Activated gamma-delta T cell (primary cell): Measurements from ENCODE around the gene PTPRN2.
"Not testable (repeated sequence)": the region's sequence is repeated elsewhere in the genome, so short reads cannot be mapped to it uniquely, and the experiment has no call there.

Experiments
- DNase-seq: peaks from one replicate; lab custom pipeline; 2025; lab: John Stamatoyannopoulos, UW

PTPRN2 gene

GRCh38 chr7:157949711-157950110, 637.9 kb downstream of the PTPRN2 start:
- no peak for DNase-seq

GRCh38 chr7:157947504-157947903, 640.1 kb downstream of the PTPRN2 start:
- no peak for DNase-seq

DNA sequence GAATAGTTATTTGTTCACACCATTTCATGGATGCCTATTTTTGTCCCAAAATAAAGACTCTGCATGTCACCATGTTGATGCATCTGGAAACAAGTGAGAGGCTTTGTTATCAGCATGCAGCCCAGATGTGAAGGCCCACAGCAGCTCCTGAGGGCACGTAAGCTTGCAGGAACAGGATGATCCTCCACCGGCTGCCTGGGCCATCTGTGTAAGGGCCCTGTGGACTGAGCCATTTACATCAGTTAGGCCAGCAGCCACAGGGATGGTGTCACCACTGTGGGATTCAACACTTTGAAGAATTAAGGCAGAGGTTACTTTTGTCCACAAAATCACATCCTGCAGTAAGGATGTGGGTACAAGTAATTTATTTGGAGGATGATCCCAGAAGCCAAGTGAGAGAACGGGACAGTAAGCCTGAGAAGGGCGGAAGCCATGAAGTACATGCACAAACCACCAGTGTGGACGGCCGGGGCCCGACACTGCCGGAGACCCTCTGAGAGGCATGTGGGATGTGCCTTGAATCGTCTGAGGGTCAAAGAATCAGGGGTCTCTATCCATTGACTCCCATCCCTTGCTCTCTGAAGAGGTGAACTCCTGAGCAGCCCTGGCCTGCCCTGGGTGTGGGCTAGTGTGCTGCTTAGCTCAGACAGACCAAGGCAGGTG, 641.1 kb downstream of the PTPRN2 start:
- no peak for DNase-seq

- no peak for DNase-seq
Measured at GRCh38 chr7:157945401-157945800, 642.2 kb downstream of the PTPRN2 start.

GRCh38 chr7:157944734-157945291, 642.8 kb downstream of the PTPRN2 start:
- no peak for DNase-seq

DNA sequence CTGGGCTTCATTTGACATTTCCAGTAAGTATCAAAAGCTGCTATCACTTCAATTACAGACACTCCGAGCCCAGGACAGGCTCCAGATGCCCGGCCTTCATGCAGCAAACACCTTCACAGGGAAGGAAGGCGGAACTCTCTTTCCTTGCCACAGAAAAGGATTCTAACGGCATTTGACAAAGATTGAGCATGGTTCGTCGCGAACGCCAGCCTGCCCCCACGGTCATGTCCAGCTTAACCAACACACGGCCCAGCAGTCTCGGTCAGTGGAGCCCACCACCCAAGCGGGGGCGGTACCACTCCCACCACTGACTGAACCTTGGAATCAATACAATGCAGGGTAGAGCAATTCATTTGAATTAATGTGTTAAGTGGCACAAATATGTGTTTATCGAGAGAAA, 643.6 kb downstream of the PTPRN2 start:
- DNase-seq, result no peak

DNA sequence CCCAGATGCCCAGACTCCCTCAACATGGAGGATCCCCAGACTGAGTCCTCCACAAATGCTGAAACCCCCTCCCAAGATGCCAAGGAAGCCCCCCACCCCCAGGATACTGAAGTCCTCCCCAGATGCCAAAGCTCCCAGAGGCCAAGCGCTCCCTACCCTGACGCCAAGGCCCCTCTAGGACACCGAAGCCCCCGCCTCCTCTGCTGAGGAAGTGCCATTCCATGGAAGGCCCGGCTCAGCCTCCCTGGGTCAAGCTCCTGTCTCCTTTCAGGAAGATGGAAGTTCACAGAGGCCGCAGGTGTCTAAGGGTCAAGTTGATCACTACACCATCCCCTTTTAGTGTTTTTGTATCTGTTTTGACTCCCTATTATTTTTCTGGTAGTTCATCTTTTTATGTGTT, 644.1 kb downstream of the PTPRN2 start:
- DNase-seq, result no peak

GRCh38 chr7:157941210-157941609, 646.4 kb downstream of the PTPRN2 start:
- no peak for DNase-seq

- no peak for DNase-seq
Measured at GRCh38 chr7:157940497-157940896, 647.1 kb downstream of the PTPRN2 start.

GRCh38 chr7:157938211-157938610, 649.4 kb downstream of the PTPRN2 start:
- no peak for DNase-seq

- no peak for DNase-seq
Measured at GRCh38 chr7:157937406-157937805, 650.2 kb downstream of the PTPRN2 start.

DNA sequence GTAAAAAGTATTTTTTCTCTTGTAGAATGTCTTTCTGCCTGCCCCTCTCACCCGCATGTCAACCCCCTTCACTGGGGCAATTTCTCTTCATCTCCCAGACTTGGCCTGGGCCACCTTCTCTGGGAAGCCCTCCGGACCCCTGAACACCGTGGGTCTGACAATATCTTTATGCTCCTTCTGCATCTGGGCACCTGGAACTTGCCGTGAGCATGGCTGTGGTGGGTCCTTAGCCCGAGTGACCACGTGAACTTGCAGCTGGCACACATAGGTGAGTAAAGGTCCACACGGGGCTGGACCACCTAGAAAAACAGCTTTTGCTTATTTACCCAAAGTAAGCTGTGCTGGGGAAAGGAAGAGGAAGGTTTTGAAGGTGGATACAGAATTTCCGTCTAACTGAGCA, 650.6 kb downstream of the PTPRN2 start:
- DNase-seq, result no peak

- DNase-seq, result not testable (repeated sequence)
Measured at GRCh38 chr7:157935721-157936120, 651.9 kb downstream of the PTPRN2 start.

GRCh38 chr7:157933219-157934155, 654.1 kb downstream of the PTPRN2 start:
- not testable (repeated sequence) for DNase-seq

DNA sequence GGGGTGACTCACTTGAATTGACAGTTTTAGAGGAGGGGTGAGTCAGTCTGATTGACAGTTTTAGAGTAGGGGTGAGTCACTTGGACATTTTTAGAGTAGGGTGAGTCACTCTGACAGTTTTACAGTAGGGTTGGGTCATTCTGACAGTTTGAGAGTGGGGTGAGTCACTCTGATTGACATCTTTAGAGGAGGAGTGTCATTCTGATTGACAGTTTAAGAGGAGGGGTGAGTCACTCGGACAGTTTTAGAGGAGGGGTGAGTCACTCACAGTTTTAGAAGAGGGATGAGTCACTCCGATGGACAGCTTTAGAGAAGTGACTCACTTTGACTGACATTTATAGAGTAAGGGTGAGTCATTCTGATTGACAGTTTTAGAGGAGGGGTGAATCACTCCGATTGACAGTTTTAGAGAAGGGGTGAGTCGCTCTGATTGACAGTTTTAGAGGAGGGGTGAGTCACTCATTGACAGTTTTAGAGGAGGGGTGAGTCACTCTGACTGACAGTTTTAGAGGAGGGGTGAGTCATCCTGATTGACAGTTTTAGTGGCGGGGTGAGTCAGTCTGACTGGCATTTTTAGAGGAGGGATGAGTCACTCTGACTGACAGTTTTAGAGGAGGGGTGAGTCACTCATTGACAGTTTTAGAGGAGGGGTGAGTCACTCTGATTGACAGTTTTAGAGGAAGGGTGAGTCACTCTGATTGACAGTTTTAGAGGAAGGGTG, 655.0 kb downstream of the PTPRN2 start:
- no peak for DNase-seq

GRCh38 chr7:157930926-157931466, 656.6 kb downstream of the PTPRN2 start:
- no peak for DNase-seq

DNA sequence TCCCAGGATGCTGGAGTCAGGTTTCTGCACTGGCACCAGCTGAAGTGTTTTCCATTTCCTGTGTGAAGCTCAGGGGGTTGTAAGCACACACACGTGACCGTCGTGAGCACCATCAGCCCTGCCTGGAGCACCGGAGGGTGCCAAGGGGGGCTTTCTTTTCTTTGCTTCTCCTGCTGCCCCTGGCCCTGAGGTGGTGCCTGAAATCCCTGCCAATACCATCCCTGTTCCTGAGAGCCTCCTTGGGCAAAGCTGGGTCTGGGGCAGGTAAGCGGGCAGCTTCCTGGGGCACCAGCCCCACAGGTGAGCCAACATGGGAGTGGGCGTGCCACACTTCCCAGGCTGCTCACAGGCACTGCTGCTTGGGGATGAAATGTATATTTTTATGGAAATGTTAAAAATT, 657.2 kb downstream of the PTPRN2 start:
- no peak for DNase-seq

- DNase-seq, result no peak
Measured at GRCh38 chr7:157929671-157930070, 658.0 kb downstream of the PTPRN2 start.

DNA sequence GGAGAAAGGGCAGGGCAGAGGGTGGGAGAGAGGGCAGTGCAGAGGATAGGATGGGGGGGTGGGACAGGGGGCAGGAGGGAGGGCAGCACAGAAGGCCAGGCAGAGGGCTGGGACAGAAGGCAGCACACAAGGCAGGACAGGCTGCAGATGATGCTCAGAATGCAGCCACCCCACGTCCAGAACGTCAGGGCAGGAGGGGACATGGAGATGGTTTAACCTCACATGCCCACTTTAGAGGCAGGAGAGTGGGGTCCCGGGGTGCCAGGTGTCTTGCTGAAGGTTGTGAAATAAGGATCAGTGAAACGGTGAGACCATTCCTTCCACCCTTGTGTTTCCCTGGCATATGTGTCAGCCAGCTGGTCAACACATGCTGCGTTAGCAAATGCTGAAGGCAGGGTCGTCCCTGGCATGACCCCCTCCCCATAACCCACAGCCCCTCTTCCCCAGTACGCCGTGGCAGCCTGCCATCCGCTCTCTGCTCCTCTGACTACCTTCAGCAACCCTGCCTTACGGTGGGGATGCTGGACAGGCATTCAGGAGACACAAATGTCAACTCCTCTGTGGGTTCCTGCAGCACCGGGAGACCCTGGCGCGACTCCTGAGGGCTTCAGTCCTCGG, 658.7 kb downstream of the PTPRN2 start:
- DNase-seq, result no peak

DNA sequence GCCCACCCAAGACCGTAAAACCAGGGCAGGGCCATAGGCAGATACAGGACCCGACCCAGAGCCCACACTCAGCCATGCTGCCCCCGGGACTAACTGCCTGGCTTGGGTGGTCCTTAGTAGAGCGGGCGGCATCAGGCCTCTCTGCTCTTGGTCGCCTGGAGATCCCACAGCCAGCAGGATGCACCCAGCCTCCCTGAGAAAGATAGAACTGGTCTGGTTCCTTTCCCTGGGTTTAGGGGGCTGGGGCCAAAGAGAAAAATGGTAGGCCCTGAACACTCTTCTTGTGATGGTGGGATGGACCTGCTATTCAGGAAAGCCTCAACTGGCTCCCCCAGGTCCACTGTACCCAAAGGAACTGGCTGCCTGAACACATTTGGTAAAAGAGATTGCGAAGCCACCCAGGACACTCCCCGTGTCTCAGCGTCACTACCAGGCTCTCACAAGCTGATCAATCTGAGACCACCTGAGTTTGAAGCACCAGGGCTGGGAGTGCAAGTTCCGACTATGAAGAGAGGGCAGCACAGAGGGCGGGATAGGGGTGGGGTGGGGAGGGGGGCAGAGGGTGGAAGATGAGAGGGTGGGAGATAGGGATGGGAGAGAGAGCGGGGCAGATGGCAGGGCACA, 659.3 kb downstream of the PTPRN2 start:
- no peak for DNase-seq

DNA sequence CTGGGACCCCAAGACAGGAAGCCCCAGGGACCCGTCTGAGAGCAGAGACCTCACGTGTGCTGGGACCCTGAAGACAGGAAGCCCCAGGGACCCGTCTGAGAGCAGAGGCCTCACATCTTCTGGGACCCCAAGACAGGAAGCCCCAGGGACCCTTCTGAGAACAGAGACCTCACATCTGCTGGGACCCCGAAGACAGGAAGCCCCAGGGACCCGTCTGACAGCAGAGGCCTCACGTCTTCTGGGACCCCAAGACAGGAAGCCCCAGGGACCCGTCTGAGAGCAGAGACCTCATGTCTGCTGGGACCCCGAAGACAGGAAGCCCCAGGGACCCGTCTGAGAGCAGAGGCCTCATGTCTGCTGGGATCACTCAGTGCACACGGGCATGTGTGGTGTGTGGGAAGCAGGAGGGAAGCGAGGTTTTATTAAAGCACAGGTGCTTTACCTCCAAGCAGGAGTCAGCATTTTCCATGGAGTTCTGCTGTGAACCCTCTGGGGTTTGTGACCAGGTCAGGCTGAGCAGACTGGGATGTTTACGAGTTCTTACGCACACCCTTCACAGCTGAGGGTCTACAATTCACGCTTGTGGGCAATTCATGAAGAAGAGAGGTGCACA, 660.2 kb downstream of the PTPRN2 start:
- no peak for DNase-seq
